HepG2 (cell line): ENCODE data around the gene FAM120B. TPM values are rescaled to one million over a fixed set of nuclear protein-coding genes. Genes with fewer than 3 reads are reported as not detected.
A peak's percentile ranks its signal among the peaks of the same experiment; 100 is the strongest.

Source experiments
- GABPA ChIP-seq, 2 experiments: IDR thresholded peaks; 2 replicates each; pipeline ENCODE4 v1.6.1; 2011 to 2016; ENCODE audit warnings: low read depth in 2 of 2, low read length in 1 of 2, missing biosample characterization in 1 of 2, missing genetic modification characterization in 1 of 2
- NFKB2 ChIP-seq: sonication (generic); formaldehyde crosslinking; IDR thresholded peaks from 2 replicates; pipeline ENCODE4 v1.4.0; 2020; ENCODE audit warnings: missing genetic modification reagents, borderline replicate concordance
- NONO ChIP-seq, 2 experiments: fragments of 450-650 bp in 1 of 2; sonication (generic) in 1 of 2; formaldehyde crosslinking in 1 of 2; IDR thresholded peaks in 1 of 2; conservative IDR thresholded peaks in 1 of 2; 2 replicates each; pipeline versions ENCODE4 v1.6.1 to v1.8.0; 2017 to 2022; ENCODE audit warnings: mild to moderate bottlenecking in 1 of 2, missing genetic modification reagents in 1 of 2, moderate library complexity in 1 of 2
- PHF5A ChIP-seq: IDR thresholded peaks from one replicate; pipeline ENCODE4 v1.6.1; 2018; ENCODE audit warnings: low read depth, missing genetic modification reagents; ENCODE audit not compliant: unreplicated experiment
- SOX5 ChIP-seq: IDR thresholded peaks from 2 replicates; pipeline ENCODE4 v1.6.1; 2016; ENCODE audit warnings: borderline replicate concordance
- TAF1 ChIP-seq: sonication (generic); formaldehyde crosslinking; IDR thresholded peaks from 2 replicates; pipeline ENCODE4 v1.4.0; 2020; ENCODE audit warnings: missing genetic modification reagents
- ZBTB7B ChIP-seq: sonication (generic); formaldehyde crosslinking; IDR thresholded peaks from 2 replicates; pipeline ENCODE4 v1.4.0; 2020; ENCODE audit warnings: missing genetic modification reagents
- ZNF225 ChIP-seq: sonication (generic); formaldehyde crosslinking; IDR thresholded peaks from 2 replicates; pipeline ENCODE4 v1.4.0; 2020; ENCODE audit warnings: mild to moderate bottlenecking, missing genetic modification reagents
- ZNF256 ChIP-seq: sonication (generic); formaldehyde crosslinking; conservative IDR thresholded peaks from 2 replicates; pipeline ENCODE4 v1.4.0; 2020; ENCODE audit warnings: missing genetic modification reagents
- ZNF44 ChIP-seq: sonication (generic); formaldehyde crosslinking; IDR thresholded peaks from 2 replicates; pipeline ENCODE4 v1.5.1; 2020; ENCODE audit warnings: mild to moderate bottlenecking, missing genetic modification reagents
- ZNF451 ChIP-seq: sonication (generic); formaldehyde crosslinking; IDR thresholded peaks from 2 replicates; pipeline ENCODE4 v1.5.0; 2020; ENCODE audit warnings: mild to moderate bottlenecking, missing genetic modification reagents
- ZNF501 ChIP-seq: sonication (generic); formaldehyde crosslinking; IDR thresholded peaks from 2 replicates; pipeline ENCODE4 v1.5.1; 2020; ENCODE audit warnings: mild to moderate bottlenecking, moderate library complexity, missing genetic modification reagents
- ZNF766 ChIP-seq: sonication (generic); formaldehyde crosslinking; IDR thresholded peaks from 2 replicates; pipeline ENCODE4 v1.5.0; 2020; ENCODE audit warnings: missing genetic modification reagents, borderline replicate concordance
- ZNF782 ChIP-seq: sonication (generic); formaldehyde crosslinking; IDR thresholded peaks from 2 replicates; pipeline ENCODE4 v1.4.0; 2020; ENCODE audit warnings: missing genetic modification reagents, mild to moderate bottlenecking, borderline replicate concordance
- polyA plus RNA-seq, 8 experiments: library from polyadenylated mRNA; depleted of rRNA in 3 of 8; stranded (reverse) in 7 of 8; unstranded in 1 of 8; fragments of >200 nt; fragmentation: Illumina TruSeq in 4 of 8; extraction: Trizol in 4 of 8; gene quantifications; 2 replicates each; pipeline versions ENCODE4 v1.2.1 to v1.2.3, GENCODE V29; 2011 to 2016; ENCODE audit warnings: low read depth in 4 of 8, missing spikeins in 1 of 8, mixed read lengths in 1 of 8; ENCODE audit not compliant: insufficient read depth in 1 of 8
- total RNA-seq, 5 experiments: library from RNA; depleted of rRNA; stranded (reverse); fragments of >200 nt; fragmentation: Illumina TruSeq; extraction: Trizol; gene quantifications; 2 replicates each; pipeline ENCODE4 v1.2.3, GENCODE V29; 2016; ENCODE audit warnings: low read depth in 1 of 5
- TF ChIP-seq, protein P1 (sequence below): IDR thresholded peaks from 2 replicates; pipeline ENCODE4 v1.6.1; 2016; ENCODE audit warnings: missing biosample characterization, missing genetic modification reagents, low read depth
- TF ChIP-seq, protein P2 (sequence below): sonication (generic); formaldehyde crosslinking; IDR thresholded peaks from 2 replicates; pipeline ENCODE4 v1.4.0; 2020; ENCODE audit warnings: missing genetic modification reagents, borderline replicate concordance
- TF ChIP-seq, protein P3 (sequence below): sonication (generic); formaldehyde crosslinking; IDR thresholded peaks from 2 replicates; pipeline ENCODE4 v1.8.1; 2023; ENCODE audit warnings: mild to moderate bottlenecking, missing genetic modification reagents
- TF ChIP-seq, protein P4 (sequence below): sonication (generic); formaldehyde crosslinking; IDR thresholded peaks from 2 replicates; pipeline ENCODE4 v1.5.0; 2020; ENCODE audit warnings: missing genetic modification reagents
- TF ChIP-seq, protein P5 (sequence below): IDR thresholded peaks from 2 replicates; pipeline ENCODE4 v1.6.1; 2016; ENCODE audit warnings: low read depth, borderline replicate concordance

The FAM120B gene
- total and polyA plus RNA-seq, 2 of the 13 experiments (the other 11 are each of a cell fraction or from before 2014, with no cell fraction given), result 9.2 to 10.7 TPM

DNA sequence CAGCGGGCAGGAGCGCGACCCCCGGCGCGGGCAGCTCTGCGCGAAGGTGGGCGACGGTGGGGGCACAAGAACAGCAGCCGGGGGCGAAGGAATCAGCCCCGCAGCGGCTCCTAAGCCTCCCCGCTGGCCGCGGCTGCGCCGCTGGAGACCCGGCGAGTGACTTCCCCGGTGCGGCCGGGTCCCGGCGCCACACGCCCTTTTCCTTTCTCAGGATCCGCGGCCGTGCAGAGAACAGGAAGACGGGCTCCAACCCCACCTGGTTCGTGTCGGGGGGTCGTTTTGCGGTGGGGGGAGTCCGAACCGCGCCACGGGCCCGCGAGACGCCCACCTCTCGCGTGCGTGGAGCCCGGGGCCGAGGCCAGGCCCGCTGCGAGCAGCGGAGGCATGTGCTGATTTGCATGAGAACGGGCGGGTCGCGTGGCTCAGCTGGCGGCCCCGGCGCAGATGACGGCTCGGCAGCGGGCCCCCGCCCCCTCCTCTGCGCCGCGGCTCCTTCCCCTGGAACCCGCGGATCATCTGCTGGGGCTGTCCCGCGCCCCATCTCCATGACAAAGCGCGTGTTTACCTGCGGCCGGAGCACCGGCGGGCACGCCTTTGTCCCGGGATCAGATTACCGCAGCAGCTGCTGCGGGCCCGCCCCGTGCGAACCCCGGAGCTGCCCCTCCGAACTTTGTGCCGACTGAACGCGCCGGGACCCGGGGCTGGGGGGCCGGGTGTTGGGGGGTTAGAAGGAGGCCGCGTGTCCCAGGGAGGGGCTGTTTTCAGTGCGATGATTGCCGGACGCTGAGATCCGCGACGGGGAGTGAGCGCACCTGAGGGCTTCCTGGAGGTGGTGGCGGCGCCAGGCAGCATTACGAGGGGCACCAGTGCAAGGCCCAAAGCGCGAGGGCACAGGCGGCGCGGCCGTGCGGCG, 10.8 kb upstream of the FAM120B start (continued):
- TF ChIP-seq PHF5A, result no peak
- TF ChIP-seq, protein P1, sequence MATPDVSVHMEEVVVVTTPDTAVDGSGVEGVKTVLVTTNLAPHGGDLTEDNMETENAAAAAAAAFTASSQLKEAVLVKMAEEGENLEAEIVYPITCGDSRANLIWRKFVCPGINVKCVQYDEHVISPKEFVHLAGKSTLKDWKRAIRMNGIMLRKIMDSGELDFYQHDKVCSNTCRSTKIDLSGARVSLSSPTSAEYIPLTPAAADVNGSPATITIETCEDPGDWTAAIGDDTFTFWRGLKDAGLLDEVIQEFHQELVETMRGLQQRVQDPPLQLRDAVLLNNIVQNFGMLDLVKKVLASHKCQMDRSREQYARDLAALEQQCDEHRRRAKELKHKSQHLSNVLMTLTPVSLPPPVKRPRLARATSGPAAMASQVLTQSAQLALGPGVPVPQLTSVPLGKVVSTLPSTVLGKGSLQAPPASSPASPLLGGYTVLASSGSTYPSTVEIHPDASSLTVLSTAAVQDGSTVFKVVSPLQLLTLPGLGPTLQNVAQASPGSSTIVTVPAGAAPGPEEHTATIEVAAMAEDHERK, result no peak
- TF ChIP-seq NFKB2, result 0 out of 2 replicates have a peak, but pooled peaks have one; percentile 18
- TF ChIP-seq ZNF44 (CRISPR knock-in tag), result no peak
- no peak for TF ChIP-seq GABPA (IDR thresholded peaks at IDR 0.05; ENCODE audit: low read depth, low read length)
- no peak for TF ChIP-seq GABPA (CRISPR knock-in tag; IDR thresholded peaks at IDR 0.05; ENCODE audit: low read depth)
- TF ChIP-seq SOX5, result peak; percentile 84; the same call in 1 of the 2 replicates
- TF ChIP-seq, protein P2, sequence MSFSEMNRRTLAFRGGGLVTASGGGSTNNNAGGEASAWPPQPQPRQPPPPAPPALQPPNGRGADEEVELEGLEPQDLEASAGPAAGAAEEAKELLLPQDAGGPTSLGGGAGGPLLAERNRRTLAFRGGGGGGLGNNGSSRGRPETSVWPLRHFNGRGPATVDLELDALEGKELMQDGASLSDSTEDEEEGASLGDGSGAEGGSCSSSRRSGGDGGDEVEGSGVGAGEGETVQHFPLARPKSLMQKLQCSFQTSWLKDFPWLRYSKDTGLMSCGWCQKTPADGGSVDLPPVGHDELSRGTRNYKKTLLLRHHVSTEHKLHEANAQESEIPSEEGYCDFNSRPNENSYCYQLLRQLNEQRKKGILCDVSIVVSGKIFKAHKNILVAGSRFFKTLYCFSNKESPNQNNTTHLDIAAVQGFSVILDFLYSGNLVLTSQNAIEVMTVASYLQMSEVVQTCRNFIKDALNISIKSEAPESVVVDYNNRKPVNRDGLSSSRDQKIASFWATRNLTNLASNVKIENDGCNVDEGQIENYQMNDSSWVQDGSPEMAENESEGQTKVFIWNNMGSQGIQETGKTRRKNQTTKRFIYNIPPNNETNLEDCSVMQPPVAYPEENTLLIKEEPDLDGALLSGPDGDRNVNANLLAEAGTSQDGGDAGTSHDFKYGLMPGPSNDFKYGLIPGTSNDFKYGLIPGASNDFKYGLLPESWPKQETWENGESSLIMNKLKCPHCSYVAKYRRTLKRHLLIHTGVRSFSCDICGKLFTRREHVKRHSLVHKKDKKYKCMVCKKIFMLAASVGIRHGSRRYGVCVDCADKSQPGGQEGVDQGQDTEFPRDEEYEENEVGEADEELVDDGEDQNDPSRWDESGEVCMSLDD, result peak; percentile 54; the same call in 1 of the 2 replicates
- TF ChIP-seq, protein P3, sequence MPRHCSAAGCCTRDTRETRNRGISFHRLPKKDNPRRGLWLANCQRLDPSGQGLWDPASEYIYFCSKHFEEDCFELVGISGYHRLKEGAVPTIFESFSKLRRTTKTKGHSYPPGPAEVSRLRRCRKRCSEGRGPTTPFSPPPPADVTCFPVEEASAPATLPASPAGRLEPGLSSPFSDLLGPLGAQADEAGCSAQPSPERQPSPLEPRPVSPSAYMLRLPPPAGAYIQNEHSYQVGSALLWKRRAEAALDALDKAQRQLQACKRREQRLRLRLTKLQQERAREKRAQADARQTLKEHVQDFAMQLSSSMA (CRISPR knock-in tag), result no peak
- TF ChIP-seq ZNF501 (CRISPR knock-in tag), result peak; percentile 47; the same call in 1 of the 2 replicates
- TF ChIP-seq NONO (IDR thresholded peaks at IDR 0.05), result no peak
- no peak for TF ChIP-seq NONO (CRISPR knock-in tag; conservative IDR thresholded peaks at IDR 0.05)
- TF ChIP-seq ZNF256 (CRISPR knock-in tag), result no peak
- no peak for TF ChIP-seq ZNF451 (CRISPR knock-in tag)
- no peak for TF ChIP-seq ZNF782 (CRISPR knock-in tag)
- TF ChIP-seq TAF1 (CRISPR knock-in tag), result no peak
- TF ChIP-seq ZNF766, result no peak
- no peak for TF ChIP-seq ZNF225 (CRISPR knock-in tag)
- TF ChIP-seq ZBTB7B (CRISPR knock-in tag), result 0 out of 2 replicates have a peak, but pooled peaks have one; percentile 47
- TF ChIP-seq, protein P4, sequence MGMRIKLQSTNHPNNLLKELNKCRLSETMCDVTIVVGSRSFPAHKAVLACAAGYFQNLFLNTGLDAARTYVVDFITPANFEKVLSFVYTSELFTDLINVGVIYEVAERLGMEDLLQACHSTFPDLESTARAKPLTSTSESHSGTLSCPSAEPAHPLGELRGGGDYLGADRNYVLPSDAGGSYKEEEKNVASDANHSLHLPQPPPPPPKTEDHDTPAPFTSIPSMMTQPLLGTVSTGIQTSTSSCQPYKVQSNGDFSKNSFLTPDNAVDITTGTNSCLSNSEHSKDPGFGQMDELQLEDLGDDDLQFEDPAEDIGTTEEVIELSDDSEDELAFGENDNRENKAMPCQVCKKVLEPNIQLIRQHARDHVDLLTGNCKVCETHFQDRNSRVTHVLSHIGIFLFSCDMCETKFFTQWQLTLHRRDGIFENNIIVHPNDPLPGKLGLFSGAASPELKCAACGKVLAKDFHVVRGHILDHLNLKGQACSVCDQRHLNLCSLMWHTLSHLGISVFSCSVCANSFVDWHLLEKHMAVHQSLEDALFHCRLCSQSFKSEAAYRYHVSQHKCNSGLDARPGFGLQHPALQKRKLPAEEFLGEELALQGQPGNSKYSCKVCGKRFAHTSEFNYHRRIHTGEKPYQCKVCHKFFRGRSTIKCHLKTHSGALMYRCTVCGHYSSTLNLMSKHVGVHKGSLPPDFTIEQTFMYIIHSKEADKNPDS, result 0 out of 2 replicates have a peak, but pooled peaks have one; percentile 70
- TF ChIP-seq, protein P5, sequence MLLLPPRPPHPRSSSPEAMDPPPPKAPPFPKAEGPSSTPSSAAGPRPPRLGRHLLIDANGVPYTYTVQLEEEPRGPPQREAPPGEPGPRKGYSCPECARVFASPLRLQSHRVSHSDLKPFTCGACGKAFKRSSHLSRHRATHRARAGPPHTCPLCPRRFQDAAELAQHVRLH, result no peak
